Tibial artery (tissue), 4 donors: ENCODE results near the gene ALG14.
A peak's percentile ranks its signal among the peaks of the same experiment; 100 is the strongest.

Experiments
- DNase-seq, 2 donors: peaks; one replicate each; pipeline ENCODE4 v3.0.0-alpha.2; 2019
- H3K27ac ChIP-seq, 2 donors: fragments of 200-600 bp; sonication (generic) in 1 of 2; 1 replicate in 1 of 2; 2 replicates in 1 of 2; pipeline ENCODE4 v1.5.1; 2018 to 2019; ENCODE audit warnings: mild to moderate bottlenecking in 1 of 2
- H3K27me3 ChIP-seq, 2 donors: fragments of 200-600 bp; sonication (generic) in 1 of 2; one replicate each; pipeline versions ENCODE4 v1.5.1 to v1.6.0; 2016 to 2019
- H3K36me3 ChIP-seq, 3 donors: fragments of 200-600 bp; sonication (generic) in 2 of 3; one replicate each; pipeline ENCODE4 v1.5.1; 2016 to 2019; ENCODE audit warnings: mild to moderate bottlenecking in 2 of 3
- H3K4me1 ChIP-seq, 4 donors: fragments of 200-600 bp; sonication (generic) in 2 of 4; 1 replicate in 3 of 4; 2 replicates in 1 of 4; pipeline ENCODE4 v1.5.1; 2016 to 2019
- H3K4me3 ChIP-seq, 2 donors: fragments of 200-600 bp; sonication (generic) in 1 of 2; 1 replicate in 1 of 2; 2 replicates in 1 of 2; pipeline ENCODE4 v1.5.1; 2018 to 2019; ENCODE audit warnings: mild to moderate bottlenecking in 2 of 2
- H3K9me3 ChIP-seq, 3 donors: fragments of 200-600 bp; sonication (generic) in 1 of 3; one replicate each; pipeline ENCODE4 v1.5.1; 2016 to 2019
- intact Hi-C: fragments of 100-400 bp; cut with DNase I; formaldehyde crosslinking; loops from one replicate; pipeline ENCODE4 v1.15.0; 2023; ENCODE audit warnings: low total_unique reads
- TF ChIP-seq, protein P1 (sequence below), 2 experiments: fragments of 200-600 bp in 1 of 2; fragments of 450-650 bp in 1 of 2; IDR thresholded peaks; one replicate each; pipeline ENCODE4 v1.5.1; 2017 to 2019; ENCODE audit warnings: antibody characterized with exemption in 2 of 2, mild to moderate bottlenecking in 1 of 2, moderate library complexity in 1 of 2

ALG14 gene

DNA sequence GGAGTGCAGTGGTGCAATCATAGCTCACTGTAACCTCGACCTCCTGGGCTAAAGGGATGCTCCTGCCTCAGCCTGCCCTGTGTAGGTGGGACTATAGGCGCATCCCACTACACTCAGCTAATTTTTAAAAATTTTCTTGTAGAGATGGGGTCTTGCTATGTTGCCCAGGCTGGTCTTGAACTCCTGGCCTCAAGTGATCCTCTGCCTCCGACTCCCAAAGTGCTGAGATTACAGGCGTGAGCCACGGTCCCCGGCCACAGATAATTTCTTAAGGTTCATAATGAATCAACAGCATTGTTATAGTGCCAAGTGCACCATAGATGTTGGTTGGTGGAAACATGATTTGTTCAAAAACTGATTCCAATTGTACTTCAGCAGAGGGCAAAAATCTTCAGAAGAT, 103.6 kb downstream of the ALG14 start:
- Histone ChIP-seq H3K27me3 (no peaks in the 10 kb centered on the region), H3K36me3 (no peaks in the 10 kb centered on the region), H3K4me1 (peaks cover 0 to 36% (median 17%) of the 10 kb centered on the region in 4 donors), H3K4me3 (no peak overlapping the region), H3K9me3 (no peaks in the 10 kb centered on the region), H3K27ac (no peak overlapping the region)
- intact Hi-C loops: no loop called here
- DNase-seq: no peak
- TF ChIP-seq, protein P1, sequence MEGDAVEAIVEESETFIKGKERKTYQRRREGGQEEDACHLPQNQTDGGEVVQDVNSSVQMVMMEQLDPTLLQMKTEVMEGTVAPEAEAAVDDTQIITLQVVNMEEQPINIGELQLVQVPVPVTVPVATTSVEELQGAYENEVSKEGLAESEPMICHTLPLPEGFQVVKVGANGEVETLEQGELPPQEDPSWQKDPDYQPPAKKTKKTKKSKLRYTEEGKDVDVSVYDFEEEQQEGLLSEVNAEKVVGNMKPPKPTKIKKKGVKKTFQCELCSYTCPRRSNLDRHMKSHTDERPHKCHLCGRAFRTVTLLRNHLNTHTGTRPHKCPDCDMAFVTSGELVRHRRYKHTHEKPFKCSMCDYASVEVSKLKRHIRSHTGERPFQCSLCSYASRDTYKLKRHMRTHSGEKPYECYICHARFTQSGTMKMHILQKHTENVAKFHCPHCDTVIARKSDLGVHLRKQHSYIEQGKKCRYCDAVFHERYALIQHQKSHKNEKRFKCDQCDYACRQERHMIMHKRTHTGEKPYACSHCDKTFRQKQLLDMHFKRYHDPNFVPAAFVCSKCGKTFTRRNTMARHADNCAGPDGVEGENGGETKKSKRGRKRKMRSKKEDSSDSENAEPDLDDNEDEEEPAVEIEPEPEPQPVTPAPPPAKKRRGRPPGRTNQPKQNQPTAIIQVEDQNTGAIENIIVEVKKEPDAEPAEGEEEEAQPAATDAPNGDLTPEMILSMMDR (IDR thresholded peaks at IDR 0.05): no peak

GRCh38 chr1:94966033-94966432, 106.7 kb downstream of the ALG14 start:
- intact Hi-C loops: no loop called here
- H3K4me3 ChIP-seq: no peak overlapping the region
- no peaks in the 10 kb centered on the region for H3K27me3 ChIP-seq
- H3K4me1 ChIP-seq: peaks cover 0 to 18% (median 7%) of the 10 kb centered on the region in 4 donors
- DNase-seq: no peak
- H3K9me3 ChIP-seq: no peaks in the 10 kb centered on the region
- H3K27ac ChIP-seq: no peak overlapping the region
- H3K36me3 ChIP-seq: no peaks in the 10 kb centered on the region
- TF ChIP-seq, protein P1 (IDR thresholded peaks at IDR 0.05): no peak

DNA sequence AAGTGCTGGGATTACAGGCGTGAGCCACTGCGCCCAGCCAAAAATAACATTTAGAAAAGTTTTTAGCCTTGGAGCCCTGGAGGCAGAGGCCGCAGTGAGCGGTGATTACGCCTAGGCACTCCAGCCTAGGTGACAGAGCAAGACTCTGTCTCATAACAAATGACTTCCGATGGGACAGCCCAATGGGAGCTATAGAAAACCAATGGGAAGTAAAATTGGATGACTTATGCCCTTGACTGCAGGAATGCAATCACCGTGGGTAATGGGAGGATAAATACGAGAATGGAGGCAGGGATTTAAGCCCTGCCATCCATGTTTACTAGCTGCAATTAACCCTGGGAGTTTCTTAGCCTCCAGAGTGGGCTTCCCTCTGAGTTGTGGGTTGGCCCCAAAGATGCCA, 108.9 kb downstream of the ALG14 start:
- Histone ChIP-seq H3K27me3 (no peaks in the 10 kb centered on the region), H3K4me1 (peaks cover 0 to 12% (median 3%) of the 10 kb centered on the region in 4 donors), H3K9me3 (no peaks in the 10 kb centered on the region), H3K4me3 (no peak overlapping the region), H3K36me3 (no peaks in the 10 kb centered on the region), H3K27ac (peak overlapping the region in 1 of 2 donors; percentile 20)
- no peak for DNase-seq
- TF ChIP-seq, protein P1 (IDR thresholded peaks at IDR 0.05): no peak
- intact Hi-C loops: no loop called here

DNA sequence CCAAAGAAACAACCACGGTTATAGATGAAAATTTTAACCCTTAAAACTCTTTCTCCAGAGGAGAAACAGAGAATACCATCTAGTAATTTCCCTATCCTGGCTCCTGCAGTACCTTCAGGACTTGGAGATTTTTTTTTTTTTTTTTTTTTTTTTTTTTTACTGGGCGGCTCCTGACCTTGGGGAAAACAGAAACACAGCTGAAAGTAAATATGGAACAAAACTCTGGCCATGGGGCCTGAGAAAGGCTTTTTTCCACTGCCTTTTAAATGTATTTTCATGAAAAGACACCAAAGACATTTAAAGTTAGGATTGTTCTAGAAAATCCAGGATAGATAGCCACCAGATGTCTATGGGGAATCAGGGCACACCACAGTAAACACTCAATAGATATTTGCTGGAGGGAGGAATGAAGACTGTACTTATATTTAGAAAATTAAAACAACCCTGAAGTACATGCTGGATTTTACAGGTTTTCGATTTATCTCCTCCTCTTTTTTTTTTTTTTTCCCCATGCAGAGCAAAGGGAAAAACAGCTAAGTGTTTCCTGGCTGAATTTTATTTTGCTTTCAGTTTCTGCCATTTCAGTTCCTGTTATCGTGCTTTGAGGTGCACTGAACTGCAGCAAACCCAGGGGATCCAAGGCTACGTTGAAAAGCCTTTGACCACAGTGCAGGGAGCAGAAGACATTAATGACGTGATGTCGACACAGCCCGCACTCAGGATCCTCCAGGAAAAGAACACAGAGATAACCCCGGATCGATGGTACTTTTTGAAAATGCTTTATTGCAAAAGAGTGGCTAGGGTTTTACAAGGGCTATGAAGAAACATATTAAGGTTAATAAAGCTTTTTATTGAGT, 110.1 kb downstream of the ALG14 start:
- TF ChIP-seq, protein P1 (IDR thresholded peaks at IDR 0.05): no peak
- peaks cover 0 to 12% (median 3%) of the 10 kb centered on the region in 4 donors for H3K4me1 ChIP-seq
- no peaks in the 10 kb centered on the region for H3K36me3 ChIP-seq
- no peaks in the 10 kb centered on the region for H3K27me3 ChIP-seq
- H3K27ac ChIP-seq: peak overlapping the region; percentile 55 to 57
- peak overlapping the region; percentile 44 to 47 for H3K4me3 ChIP-seq
- intact Hi-C loops: no loop called here
- H3K9me3 ChIP-seq: no peaks in the 10 kb centered on the region
- DNase-seq: no peak

- no peak overlapping the region for H3K27ac ChIP-seq
- intact Hi-C loops: no loop called here
- DNase-seq: no peak
Observed at GRCh38 chr1:94961988-94962387, 110.8 kb downstream of the ALG14 start.

More at GRCh38 chr1:94961988-94962387, 110.8 kb downstream of the ALG14 start:
- H3K4me3 ChIP-seq: no peak overlapping the region
- H3K4me1 ChIP-seq: peaks cover 0 to 12% (median 3%) of the 10 kb centered on the region in 4 donors
- TF ChIP-seq, protein P1 (IDR thresholded peaks at IDR 0.05): no peak
- no peaks in the 10 kb centered on the region for H3K9me3 ChIP-seq
- H3K36me3 ChIP-seq: no peaks in the 10 kb centered on the region
- no peaks in the 10 kb centered on the region for H3K27me3 ChIP-seq
